Liver (tissue), 9 donors: ENCODE results near the gene GJC3. TPM values are rescaled to one million over a fixed set of nuclear protein-coding genes. Genes with fewer than 3 reads are reported as not detected.

Experiments used
- DNase-seq: peaks from one replicate; pipeline ENCODE4 v3.0.0-alpha.2; 2017; ENCODE audit warnings: low spot score
- H3K27ac ChIP-seq, 2 donors: one replicate each; pipeline ENCODE4 v1.7.0; 2013; ENCODE audit warnings: inconsistent platforms in 2 of 2, low read length in 2 of 2, control low read depth in 1 of 2, low read depth in 1 of 2, mild to moderate bottlenecking in 1 of 2
- H3K27me3 ChIP-seq, 4 donors: one replicate each; pipeline versions ENCODE4 v1.6.1 to v1.7.0; 2013; ENCODE audit warnings: low read length in 3 of 4, inconsistent platforms in 1 of 4, mild to moderate bottlenecking in 1 of 4, moderate library complexity in 1 of 4; ENCODE audit not compliant: control insufficient read depth in 4 of 4, insufficient read depth in 4 of 4
- H3K36me3 ChIP-seq, 4 donors: one replicate each; pipeline versions ENCODE4 v1.6.1 to v1.7.0; 2013; ENCODE audit warnings: low read length in 3 of 4, mild to moderate bottlenecking in 3 of 4, low read depth in 1 of 4, moderate library complexity in 1 of 4; ENCODE audit not compliant: control insufficient read depth in 4 of 4, insufficient read depth in 3 of 4
- H3K4me1 ChIP-seq, 4 donors: one replicate each; pipeline versions ENCODE4 v1.6.1 to v1.7.0; 2013; ENCODE audit warnings: low read length in 3 of 4, mild to moderate bottlenecking in 3 of 4, moderate library complexity in 1 of 4; ENCODE audit not compliant: control insufficient read depth in 4 of 4, insufficient read depth in 4 of 4
- H3K4me3 ChIP-seq, 3 donors: one replicate each; pipeline versions ENCODE4 v1.6.1 to v1.7.0; 2013; ENCODE audit warnings: low read length in 3 of 3, control low read depth in 1 of 3, low read depth in 1 of 3, mild to moderate bottlenecking in 1 of 3
- H3K9ac ChIP-seq, 2 donors: one replicate each; pipeline ENCODE4 v1.7.0; 2013; ENCODE audit warnings: low read length in 2 of 2, mild to moderate bottlenecking in 2 of 2, moderate library complexity in 2 of 2, control low read depth in 1 of 2, low read depth in 1 of 2
- H3K9me3 ChIP-seq, 4 donors: one replicate each; pipeline versions ENCODE4 v1.6.1 to v1.7.0; 2013; ENCODE audit warnings: low read length in 3 of 4; ENCODE audit not compliant: control insufficient read depth in 4 of 4
- EGR1 ChIP-seq, 2 donors: IDR thresholded peaks; 2 replicates each; pipeline ENCODE4 v1.6.1; 2016 to 2018; ENCODE audit warnings: antibody characterized with exemption in 2 of 2, low read depth in 2 of 2
- FOXA1 ChIP-seq: IDR thresholded peaks from 2 replicates; pipeline ENCODE4 v1.6.1; 2016; ENCODE audit warnings: antibody characterized with exemption
- FOXA2 ChIP-seq: IDR thresholded peaks from 2 replicates; pipeline ENCODE4 v1.6.1; 2016; ENCODE audit warnings: antibody characterized with exemption
- GABPA ChIP-seq, 2 donors: IDR thresholded peaks in 1 of 2; conservative IDR thresholded peaks in 1 of 2; 2 replicates each; pipeline ENCODE4 v1.6.1; 2016; ENCODE audit warnings: antibody characterized with exemption in 2 of 2, mild to moderate bottlenecking in 1 of 2, moderate library complexity in 1 of 2
- HNF4A ChIP-seq, 2 donors: conservative IDR thresholded peaks; 2 replicates each; pipeline ENCODE4 v1.6.1; 2016; ENCODE audit warnings: antibody characterized with exemption in 2 of 2, mild to moderate bottlenecking in 2 of 2
- HNF4G ChIP-seq: IDR thresholded peaks from 2 replicates; pipeline ENCODE4 v1.6.1; 2016; ENCODE audit warnings: antibody characterized with exemption
- JUND ChIP-seq, 2 donors: IDR thresholded peaks; 2 replicates each; pipeline ENCODE4 v1.6.1; 2016; ENCODE audit warnings: antibody characterized with exemption in 2 of 2
- MAX ChIP-seq: IDR thresholded peaks from 2 replicates; pipeline ENCODE4 v1.6.1; 2016; ENCODE audit warnings: antibody characterized with exemption
- NR2F2 ChIP-seq: IDR thresholded peaks from 2 replicates; pipeline ENCODE4 v1.6.1; 2016; ENCODE audit warnings: antibody characterized with exemption
- RAD21 ChIP-seq, 2 donors: IDR thresholded peaks; 2 replicates each; pipeline ENCODE4 v1.6.1; 2016; ENCODE audit warnings: antibody characterized with exemption in 2 of 2, mild to moderate bottlenecking in 2 of 2
- REST ChIP-seq: IDR thresholded peaks from 2 replicates; pipeline ENCODE4 v1.6.1; 2016; ENCODE audit warnings: antibody characterized with exemption, mild to moderate bottlenecking
- RXRA ChIP-seq, 2 donors: IDR thresholded peaks; 2 replicates each; pipeline ENCODE4 v1.6.1; 2017 to 2018; ENCODE audit warnings: antibody characterized with exemption in 2 of 2, mild to moderate bottlenecking in 1 of 2
- SP1 ChIP-seq: IDR thresholded peaks from 2 replicates; pipeline ENCODE4 v1.6.1; 2018; ENCODE audit warnings: antibody characterized with exemption, mild to moderate bottlenecking
- TAF1 ChIP-seq: conservative IDR thresholded peaks from 2 replicates; pipeline ENCODE4 v1.6.1; 2016; ENCODE audit warnings: antibody characterized with exemption, mild to moderate bottlenecking
- YY1 ChIP-seq: IDR thresholded peaks from 2 replicates; pipeline ENCODE4 v1.6.1; 2016; ENCODE audit warnings: antibody characterized with exemption, mild to moderate bottlenecking
- ZBTB33 ChIP-seq: IDR thresholded peaks from 2 replicates; pipeline ENCODE4 v1.6.1; 2016; ENCODE audit warnings: antibody characterized with exemption
- WGBS: extraction: QIAGEN DNeasy Blood & Tissue Kit; methylation state at CpG from one replicate; pipeline ENCODE4 v1.1.7; 2013; 5-methylcytosine and 5-hydroxymethylcytosine counted together
- polyA plus RNA-seq, 2 donors: library from polyadenylated mRNA; stranded (reverse) in 1 of 2; unstranded in 1 of 2; fragments of 200-250 nt in 1 of 2; fragments of >200 nt in 1 of 2; fragmentation: Nextera tagmentation in 1 of 2; extraction: Ambion mirVana in 1 of 2; gene quantifications; one replicate each; pipeline versions ENCODE4 v1.2.1 to v1.2.3, GENCODE V29; 2013 to 2015
- total RNA-seq, 2 donors: library from RNA; depleted of rRNA; stranded (reverse); fragments of >200 nt; gene quantifications; one replicate each; pipeline ENCODE4 v1.2.3, GENCODE V29; 2014
- TF ChIP-seq, protein P1 (sequence below): IDR thresholded peaks from 2 replicates; pipeline ENCODE4 v1.6.1; 2016; ENCODE audit warnings: antibody characterized with exemption
- TF ChIP-seq, protein P2 (sequence below): fragments of 150-350 bp; IDR thresholded peaks from 2 replicates; pipeline ENCODE4 v1.5.1; 2017; ENCODE audit warnings: improper control_type of control experiment, low read depth, low read length; ENCODE audit not compliant: missing input control
- donor health status: healthy.
- donor health status: healthy.
- donor health status: healthy.
- donor health status: healthy.
- donor health status: healthy.

Gene GJC3
- total and polyA plus RNA-seq, 4 donors, result 0.08 to 1.3 (median 0.14) TPM

- WGBS, result 98% methylated on average over 6 of the region's 6 CpGs
- no peaks in the 10 kb centered on the region for H3K9me3 ChIP-seq
- TF ChIP-seq GABPA (IDR thresholded peaks at IDR 0.05 in 1 of 2, conservative IDR thresholded peaks at IDR 0.05 in 1 of 2), result no peak
- TF ChIP-seq JUND (IDR thresholded peaks at IDR 0.05), result no peak
- TF ChIP-seq TAF1, result no peak
- no peak for TF ChIP-seq EGR1 (IDR thresholded peaks at IDR 0.05; ENCODE audit: low read depth in 2 of 2)
- no peaks in the 10 kb centered on the region for H3K27me3 ChIP-seq
- no peak overlapping the region for H3K9ac ChIP-seq
- H3K27ac ChIP-seq, result no peak overlapping the region
- no peaks in the 10 kb centered on the region for H3K4me1 ChIP-seq
- peaks cover 13 to 52% (median 30%) of the 10 kb centered on the region in 4 donors for H3K36me3 ChIP-seq
- H3K4me3 ChIP-seq, result no peak overlapping the region
- DNase-seq, result no peak
Measured at GRCh38 chr7:99899830-99900519, 29.4 kb downstream of the GJC3 start.

GRCh38 chr7:99898836-99899235 is 30.6 kb downstream of the GJC3 start:
- DNase-seq, result no peak
- H3K4me1 ChIP-seq, result no peaks in the 10 kb centered on the region
- TF ChIP-seq FOXA1, result no peak
- no peak for TF ChIP-seq HNF4A (conservative IDR thresholded peaks at IDR 0.05)
- TF ChIP-seq GABPA (IDR thresholded peaks at IDR 0.05 in 1 of 2, conservative IDR thresholded peaks at IDR 0.05 in 1 of 2), result no peak
- no peak for TF ChIP-seq FOXA2
- TF ChIP-seq, protein P1, sequence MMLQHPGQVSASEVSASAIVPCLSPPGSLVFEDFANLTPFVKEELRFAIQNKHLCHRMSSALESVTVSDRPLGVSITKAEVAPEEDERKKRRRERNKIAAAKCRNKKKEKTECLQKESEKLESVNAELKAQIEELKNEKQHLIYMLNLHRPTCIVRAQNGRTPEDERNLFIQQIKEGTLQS, result no peak
- no peak for TF ChIP-seq NR2F2
- no peak for TF ChIP-seq RAD21 (IDR thresholded peaks at IDR 0.05)
- no peak for TF ChIP-seq HNF4G
- H3K9me3 ChIP-seq, result no peaks in the 10 kb centered on the region
- H3K9ac ChIP-seq, result no peak overlapping the region
- H3K27ac ChIP-seq, result no peak overlapping the region
- H3K27me3 ChIP-seq, result no peaks in the 10 kb centered on the region
- H3K4me3 ChIP-seq, result no peak overlapping the region
- WGBS, result 91% methylated on average over 3 of the region's 3 CpGs
- H3K36me3 ChIP-seq, result peaks cover 13 to 47% (median 30%) of the 10 kb centered on the region in 4 donors

DNA sequence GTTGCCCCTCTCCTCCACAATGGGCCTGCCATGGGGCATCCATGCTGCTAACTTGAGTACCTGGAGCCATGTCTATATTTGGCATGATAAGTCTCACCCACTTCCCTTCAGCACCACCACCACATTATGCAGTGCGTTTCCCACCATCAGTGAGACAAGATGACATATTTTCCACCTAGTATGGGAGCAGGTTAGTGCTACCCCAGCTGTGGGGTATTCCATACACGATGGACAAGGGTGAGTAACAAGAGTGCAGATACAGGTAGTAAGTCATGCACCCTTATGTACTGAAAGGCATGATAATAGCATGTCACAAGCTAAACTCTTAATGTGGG is 31.4 kb downstream of the GJC3 start:
- no peak for DNase-seq
- Histone ChIP-seq H3K27me3 (no peaks in the 10 kb centered on the region), H3K4me3 (no peak overlapping the region), H3K36me3 (peaks cover 5 to 40% (median 22%) of the 10 kb centered on the region in 4 donors), H3K9me3 (no peaks in the 10 kb centered on the region), H3K9ac (no peak overlapping the region), H3K27ac (no peak overlapping the region), H3K4me1 (no peaks in the 10 kb centered on the region)
- 91% methylated on average over 2 of the region's 2 CpGs for WGBS
- TF ChIP-seq RXRA (IDR thresholded peaks at IDR 0.05) (no peak), REST (no peak), SP1 (no peak), MAX (no peak), HNF4G (no peak), HNF4A (conservative IDR thresholded peaks at IDR 0.05) (no peak), GABPA (IDR thresholded peaks at IDR 0.05 in 1 of 2, conservative IDR thresholded peaks at IDR 0.05 in 1 of 2) (no peak), JUND (IDR thresholded peaks at IDR 0.05) (no peak), RAD21 (IDR thresholded peaks at IDR 0.05) (no peak), TAF1 (no peak), ZBTB33 (no peak), FOXA1 (no peak), YY1 (no peak), FOXA2 (no peak), EGR1 (IDR thresholded peaks at IDR 0.05; ENCODE audit: low read depth in 2 of 2) (no peak), NR2F2 (no peak)
- TF ChIP-seq, protein P1, result no peak
- TF ChIP-seq, protein P2, sequence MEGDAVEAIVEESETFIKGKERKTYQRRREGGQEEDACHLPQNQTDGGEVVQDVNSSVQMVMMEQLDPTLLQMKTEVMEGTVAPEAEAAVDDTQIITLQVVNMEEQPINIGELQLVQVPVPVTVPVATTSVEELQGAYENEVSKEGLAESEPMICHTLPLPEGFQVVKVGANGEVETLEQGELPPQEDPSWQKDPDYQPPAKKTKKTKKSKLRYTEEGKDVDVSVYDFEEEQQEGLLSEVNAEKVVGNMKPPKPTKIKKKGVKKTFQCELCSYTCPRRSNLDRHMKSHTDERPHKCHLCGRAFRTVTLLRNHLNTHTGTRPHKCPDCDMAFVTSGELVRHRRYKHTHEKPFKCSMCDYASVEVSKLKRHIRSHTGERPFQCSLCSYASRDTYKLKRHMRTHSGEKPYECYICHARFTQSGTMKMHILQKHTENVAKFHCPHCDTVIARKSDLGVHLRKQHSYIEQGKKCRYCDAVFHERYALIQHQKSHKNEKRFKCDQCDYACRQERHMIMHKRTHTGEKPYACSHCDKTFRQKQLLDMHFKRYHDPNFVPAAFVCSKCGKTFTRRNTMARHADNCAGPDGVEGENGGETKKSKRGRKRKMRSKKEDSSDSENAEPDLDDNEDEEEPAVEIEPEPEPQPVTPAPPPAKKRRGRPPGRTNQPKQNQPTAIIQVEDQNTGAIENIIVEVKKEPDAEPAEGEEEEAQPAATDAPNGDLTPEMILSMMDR, result no peak
